MCF 10A (cell line): ENCODE measurements around the gene CCDC177. TPM values are rescaled to one million over a fixed set of nuclear protein-coding genes. Genes with fewer than 3 reads are reported as not detected.

Experiments
- BruUV-seq: library from RNA; stranded (reverse); fragments of 400-500 nt; replicated peaks from 2 replicates; lab custom pipeline; 2021; lab: Mats Ljungman, UMichigan
- CTCF ChIA-PET: fragments of 300-600 bp; sonication (Branson Sonifier 250); formaldehyde crosslinking; extraction: SDS; loops from one replicate; lab custom pipeline; 2021; ENCODE audit warnings: antibody characterized with exemption, inconsistent platforms; lab: Yijun Ruan, JAX
- POLR2A ChIA-PET: fragments of 300-600, 350-650 bp; sonication (Branson Sonifier 250); formaldehyde crosslinking; extraction: SDS; loops from one replicate; lab custom pipeline; 2020; ENCODE audit warnings: antibody characterized with exemption, inconsistent platforms; lab: Yijun Ruan, JAX
- DNase-seq: peaks from one replicate; pipeline ENCODE4 v3.0.0-alpha.2; 2018; ENCODE audit not compliant: unreplicated experiment
- H3K27ac Mint-ChIP-seq: one replicate; pipeline ENCODE4 v1.8.0; 2022; ENCODE audit warnings: mild to moderate bottlenecking, low read depth, mixed read lengths; ENCODE audit not compliant: unreplicated experiment
- H3K27me3 Mint-ChIP-seq: one replicate; pipeline ENCODE4 v1.8.0; 2022; ENCODE audit warnings: mixed read lengths; ENCODE audit not compliant: insufficient read depth, unreplicated experiment
- H3K36me3 Mint-ChIP-seq: one replicate; pipeline ENCODE4 v1.8.0; 2022; ENCODE audit warnings: mild to moderate bottlenecking, moderate library complexity, mixed read lengths; ENCODE audit not compliant: insufficient read depth, unreplicated experiment
- H3K4me1 Mint-ChIP-seq: one replicate; pipeline ENCODE4 v1.8.0; 2022; ENCODE audit warnings: mixed read lengths; ENCODE audit not compliant: insufficient read depth, unreplicated experiment
- H3K4me3 Mint-ChIP-seq: one replicate; pipeline ENCODE4 v1.8.0; 2022; ENCODE audit warnings: mild to moderate bottlenecking, moderate library complexity, mixed read lengths; ENCODE audit not compliant: unreplicated experiment
- H3K9me3 Mint-ChIP-seq: one replicate; pipeline ENCODE4 v1.8.0; 2022; ENCODE audit warnings: mixed read lengths; ENCODE audit not compliant: unreplicated experiment
- intact Hi-C: fragments of 100-400 bp; cut with micrococcal nuclease; formaldehyde crosslinking; loops from 2 replicates; pipeline ENCODE4 v1.14.1; 2022
- total RNA-seq: library from RNA; stranded (reverse); gene quantifications from 2 replicates; pipeline ENCODE4 v1.2.3, GENCODE V29; 2022
- TF ChIP-seq, protein P1 (sequence below): fragments of 200-600 bp; IDR thresholded peaks from one replicate; pipeline ENCODE4 v1.8.0; 2022; ENCODE audit warnings: antibody characterized with exemption, mild to moderate bottlenecking; ENCODE audit not compliant: unreplicated experiment

Gene CCDC177
- total RNA-seq, 1 experiment from 2014 or later, result not detected

DNA sequence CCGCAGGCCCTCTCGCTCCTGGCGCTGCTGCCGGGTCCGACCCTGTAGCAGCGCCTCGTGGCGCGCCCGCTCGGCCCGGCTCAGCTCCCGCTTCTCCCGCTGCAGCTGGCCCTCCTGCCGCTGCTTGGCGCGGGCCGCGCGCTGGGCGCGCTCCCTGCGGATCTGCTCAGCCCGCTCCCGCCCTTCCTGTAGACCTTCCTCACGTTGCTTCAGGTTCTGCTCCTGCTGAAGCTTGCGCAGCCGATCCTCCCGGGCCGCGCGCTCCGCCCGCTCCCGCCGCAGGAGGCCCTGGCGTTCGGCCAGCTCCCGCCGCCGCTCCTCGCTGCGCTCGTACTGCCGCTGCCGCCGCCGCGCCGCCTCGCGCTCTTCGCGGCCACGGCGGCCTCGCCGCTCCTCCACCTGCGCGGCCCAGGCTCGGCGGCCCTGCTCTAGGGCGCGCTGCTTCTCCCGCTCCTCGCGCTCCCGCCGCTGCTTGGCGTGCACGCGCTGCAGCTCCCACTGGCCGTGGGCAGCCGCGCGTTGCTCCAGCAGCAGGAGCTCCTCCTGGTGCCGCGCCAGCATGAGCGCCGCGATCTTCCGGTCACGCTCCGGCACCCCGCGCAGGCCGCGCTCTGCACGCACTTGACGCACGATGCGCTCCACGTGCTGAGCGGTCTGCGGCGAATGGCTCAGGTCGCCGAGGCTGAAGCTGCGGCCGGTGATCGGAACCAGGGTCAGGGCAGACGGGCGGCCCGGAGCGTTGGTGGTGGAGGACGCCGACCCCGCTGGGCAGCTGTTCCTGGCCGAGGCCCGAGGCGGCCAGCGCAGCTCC lies 2.4 kb downstream of the CCDC177 start:
- Mint-ChIP-seq H3K9me3 (no peaks in the 10 kb centered on the region), H3K27me3 (peaks cover 56% of the 10 kb centered on the region), H3K4me1 (peaks cover 6% of the 10 kb centered on the region), H3K36me3 (no peaks in the 10 kb centered on the region), H3K4me3 (no peak overlapping the region), H3K27ac (no peak overlapping the region)
- TF ChIP-seq, protein P1, sequence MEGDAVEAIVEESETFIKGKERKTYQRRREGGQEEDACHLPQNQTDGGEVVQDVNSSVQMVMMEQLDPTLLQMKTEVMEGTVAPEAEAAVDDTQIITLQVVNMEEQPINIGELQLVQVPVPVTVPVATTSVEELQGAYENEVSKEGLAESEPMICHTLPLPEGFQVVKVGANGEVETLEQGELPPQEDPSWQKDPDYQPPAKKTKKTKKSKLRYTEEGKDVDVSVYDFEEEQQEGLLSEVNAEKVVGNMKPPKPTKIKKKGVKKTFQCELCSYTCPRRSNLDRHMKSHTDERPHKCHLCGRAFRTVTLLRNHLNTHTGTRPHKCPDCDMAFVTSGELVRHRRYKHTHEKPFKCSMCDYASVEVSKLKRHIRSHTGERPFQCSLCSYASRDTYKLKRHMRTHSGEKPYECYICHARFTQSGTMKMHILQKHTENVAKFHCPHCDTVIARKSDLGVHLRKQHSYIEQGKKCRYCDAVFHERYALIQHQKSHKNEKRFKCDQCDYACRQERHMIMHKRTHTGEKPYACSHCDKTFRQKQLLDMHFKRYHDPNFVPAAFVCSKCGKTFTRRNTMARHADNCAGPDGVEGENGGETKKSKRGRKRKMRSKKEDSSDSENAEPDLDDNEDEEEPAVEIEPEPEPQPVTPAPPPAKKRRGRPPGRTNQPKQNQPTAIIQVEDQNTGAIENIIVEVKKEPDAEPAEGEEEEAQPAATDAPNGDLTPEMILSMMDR, result no peak
- intact Hi-C loops, result no loop called here
- no TSS peak for BruUV-seq
- ChIA-PET CTCF (interaction anchor here (0.6 to 7.4 kb wide), 6 partner anchors 8 to 934 kb away, joined by 3 to 113 read pairs (median 6); no protein-coding TSS in a partner anchor), POLR2A (no interaction called here)
- no peak for DNase-seq

DNA sequence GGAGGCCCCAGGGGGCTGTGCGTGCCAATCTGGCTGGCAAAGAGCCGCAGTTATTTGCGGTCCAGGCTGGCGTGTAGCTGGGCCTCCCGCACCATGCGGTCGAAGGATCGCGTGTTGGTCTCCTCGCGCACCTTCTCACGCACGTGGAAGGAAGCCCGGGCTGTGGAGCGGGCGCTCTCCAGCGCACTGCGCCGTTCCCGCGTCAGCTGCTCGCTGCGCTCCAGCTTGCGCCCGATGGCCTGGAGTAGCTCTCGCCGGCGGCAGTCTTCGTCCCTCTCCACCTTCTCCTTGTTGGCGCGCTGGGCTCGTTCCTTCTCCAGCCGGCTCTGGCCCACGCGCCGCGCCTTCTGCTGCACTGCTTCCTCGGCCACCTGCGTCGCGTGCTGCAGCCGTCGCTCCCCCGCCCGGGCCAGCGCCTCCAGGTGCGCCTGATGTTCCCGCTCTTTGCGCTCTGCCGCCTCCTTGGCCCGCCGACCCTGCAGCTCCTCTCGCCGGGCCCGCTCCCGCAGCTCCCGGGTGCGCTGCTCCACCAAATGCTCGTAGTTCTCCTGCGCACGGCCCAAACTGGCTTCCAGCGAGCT lies 3.1 kb downstream of the CCDC177 start:
- Mint-ChIP-seq H3K4me1 (peaks cover 6% of the 10 kb centered on the region), H3K27me3 (peaks cover 60% of the 10 kb centered on the region), H3K4me3 (no peak overlapping the region), H3K27ac (no peak overlapping the region), H3K36me3 (no peaks in the 10 kb centered on the region), H3K9me3 (no peaks in the 10 kb centered on the region)
- POLR2A ChIA-PET, result interaction anchor here (1.3 kb wide), 1 partner anchor 12 kb away, joined by 3 read pairs; no protein-coding TSS in a partner anchor
- no peak for DNase-seq
- TF ChIP-seq, protein P1, result no peak
- intact Hi-C loops, result no loop called here
- CTCF ChIA-PET, result interaction anchor here (1.1 to 7.4 kb wide), 6 partner anchors 8 to 149 kb away, joined by 3 to 113 read pairs (median 6); no protein-coding TSS in a partner anchor
- BruUV-seq, result no TSS peak

DNA sequence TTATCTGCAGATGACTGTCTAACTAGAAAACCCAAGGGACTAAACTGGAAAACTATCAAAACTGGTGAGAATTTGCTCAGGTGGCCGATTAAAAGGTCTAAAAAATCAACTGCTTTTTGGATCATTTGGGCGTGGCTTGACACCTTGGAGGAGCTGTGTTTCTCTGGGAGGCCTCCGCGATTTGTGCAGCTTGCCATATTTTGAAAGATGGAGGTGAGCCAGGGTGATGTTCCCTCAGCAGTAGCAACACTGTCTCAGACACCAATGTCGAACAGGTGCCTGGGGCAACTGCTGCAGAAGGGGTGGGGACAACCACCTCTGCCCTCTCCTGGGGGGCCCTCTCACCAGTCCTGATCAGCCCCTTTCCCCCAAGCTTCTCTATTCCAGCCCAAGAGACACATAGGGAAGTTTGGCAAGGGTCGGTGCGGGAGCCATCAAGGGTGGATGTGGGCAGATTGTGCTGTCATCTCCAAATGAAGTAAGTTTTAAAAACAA lies 3.8 kb downstream of the CCDC177 start:
- Mint-ChIP-seq H3K4me3 (no peak overlapping the region), H3K4me1 (peaks cover 6% of the 10 kb centered on the region), H3K36me3 (no peaks in the 10 kb centered on the region), H3K27ac (no peak overlapping the region), H3K27me3 (peaks cover 60% of the 10 kb centered on the region), H3K9me3 (no peaks in the 10 kb centered on the region)
- intact Hi-C loops, result no loop called here
- TF ChIP-seq, protein P1, result no peak
- POLR2A ChIA-PET, result interaction anchor here (1.3 kb wide), 1 partner anchor 12 kb away, joined by 3 read pairs; no protein-coding TSS in a partner anchor
- DNase-seq, result no peak
- CTCF ChIA-PET, result interaction anchor here (1.2 to 7.4 kb wide), 3 partner anchors 9 to 149 kb away, joined by 5 to 113 read pairs (median 6); no protein-coding TSS in a partner anchor
- BruUV-seq, result no TSS peak

DNA sequence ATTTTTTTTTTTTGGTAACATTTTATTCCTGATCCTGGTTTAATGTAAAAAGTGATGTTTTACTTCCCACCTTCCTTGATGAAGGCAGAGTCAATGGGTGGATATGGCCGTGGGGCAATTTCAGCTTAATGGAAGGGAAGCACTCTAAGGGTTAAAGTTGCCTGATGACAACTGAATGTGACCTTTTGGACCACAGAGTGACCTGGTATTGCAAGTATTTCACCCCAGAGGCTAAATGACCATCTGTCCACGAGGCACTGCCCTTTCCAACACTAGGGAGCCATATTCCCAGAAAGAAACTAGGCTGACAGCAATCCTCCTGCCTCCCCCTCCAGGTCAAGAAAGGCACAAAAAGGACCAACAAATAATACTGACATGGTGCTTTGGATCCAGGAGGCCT lies 4.8 kb downstream of the CCDC177 start:
- H3K4me1 Mint-ChIP-seq, result peaks cover 5% of the 10 kb centered on the region
- H3K36me3 Mint-ChIP-seq, result no peaks in the 10 kb centered on the region
- no peak overlapping the region for H3K27ac Mint-ChIP-seq
- TF ChIP-seq, protein P1, result no peak
- intact Hi-C loops, result no loop called here
- no peaks in the 10 kb centered on the region for H3K9me3 Mint-ChIP-seq
- BruUV-seq, result no TSS peak
- H3K27me3 Mint-ChIP-seq, result peaks cover 61% of the 10 kb centered on the region
- H3K4me3 Mint-ChIP-seq, result no peak overlapping the region
- DNase-seq, result no peak
- ChIA-PET CTCF (interaction anchor here (1.2 to 7.4 kb wide), 3 partner anchors 10 to 33 kb away, joined by 5 to 113 read pairs (median 5); no protein-coding TSS in a partner anchor), POLR2A (no interaction called here)
